Fibroblast of villous mesenchyme (primary cell): Measurements from ENCODE around the gene MAP2. TPM values are rescaled to one million over a fixed set of nuclear protein-coding genes. Genes with fewer than 3 reads are reported as not detected.

ENCODE experiments used
- DNase-seq: peaks from one replicate; pipeline ENCODE4 v3.0.0-alpha.2; 2010; ENCODE audit warnings: low read depth
- H3K4me3 ChIP-seq: 2 replicates; pipeline ENCODE4 v1.5.1; 2011; ENCODE audit warnings: low read depth, mild to moderate bottlenecking, low read length
- total RNA-seq: library from RNA; depleted of rRNA; stranded (reverse); fragments of >200 nt; gene quantifications from 2 replicates; pipeline ENCODE4 v1.2.3, GENCODE V29; 2012
- TF ChIP-seq, protein P1 (sequence below): IDR thresholded peaks from 2 replicates; pipeline ENCODE4 v1.5.1; 2012; ENCODE audit warnings: low read depth, mild to moderate bottlenecking, low read length; ENCODE audit not compliant: insufficient read depth

Gene MAP2
- total RNA-seq, 1 donor = 37.1 TPM

DNA sequence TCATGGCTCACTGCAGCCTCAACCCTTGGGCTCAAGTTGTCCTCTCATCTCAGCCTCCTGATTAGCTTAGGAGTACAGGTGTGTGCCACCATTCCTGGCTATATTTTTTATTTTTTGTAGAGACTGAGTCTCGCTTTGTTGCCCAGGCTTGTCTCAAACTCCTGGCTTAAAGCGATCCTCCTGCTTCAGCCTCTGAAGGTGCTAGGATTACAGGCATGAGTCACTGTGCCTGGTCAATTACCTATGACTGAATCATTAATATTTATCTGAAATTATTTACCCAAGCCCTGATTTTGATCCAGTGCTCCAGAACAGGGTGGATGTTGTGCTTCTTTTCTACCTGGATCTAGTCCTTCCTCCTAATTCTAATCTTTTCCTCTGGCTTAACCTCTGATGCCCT, 87.8 kb downstream of the MAP2 start:
- TF ChIP-seq, protein P1, sequence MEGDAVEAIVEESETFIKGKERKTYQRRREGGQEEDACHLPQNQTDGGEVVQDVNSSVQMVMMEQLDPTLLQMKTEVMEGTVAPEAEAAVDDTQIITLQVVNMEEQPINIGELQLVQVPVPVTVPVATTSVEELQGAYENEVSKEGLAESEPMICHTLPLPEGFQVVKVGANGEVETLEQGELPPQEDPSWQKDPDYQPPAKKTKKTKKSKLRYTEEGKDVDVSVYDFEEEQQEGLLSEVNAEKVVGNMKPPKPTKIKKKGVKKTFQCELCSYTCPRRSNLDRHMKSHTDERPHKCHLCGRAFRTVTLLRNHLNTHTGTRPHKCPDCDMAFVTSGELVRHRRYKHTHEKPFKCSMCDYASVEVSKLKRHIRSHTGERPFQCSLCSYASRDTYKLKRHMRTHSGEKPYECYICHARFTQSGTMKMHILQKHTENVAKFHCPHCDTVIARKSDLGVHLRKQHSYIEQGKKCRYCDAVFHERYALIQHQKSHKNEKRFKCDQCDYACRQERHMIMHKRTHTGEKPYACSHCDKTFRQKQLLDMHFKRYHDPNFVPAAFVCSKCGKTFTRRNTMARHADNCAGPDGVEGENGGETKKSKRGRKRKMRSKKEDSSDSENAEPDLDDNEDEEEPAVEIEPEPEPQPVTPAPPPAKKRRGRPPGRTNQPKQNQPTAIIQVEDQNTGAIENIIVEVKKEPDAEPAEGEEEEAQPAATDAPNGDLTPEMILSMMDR = no peak
- no peak for DNase-seq
- no peak overlapping the region for H3K4me3 ChIP-seq

DNA sequence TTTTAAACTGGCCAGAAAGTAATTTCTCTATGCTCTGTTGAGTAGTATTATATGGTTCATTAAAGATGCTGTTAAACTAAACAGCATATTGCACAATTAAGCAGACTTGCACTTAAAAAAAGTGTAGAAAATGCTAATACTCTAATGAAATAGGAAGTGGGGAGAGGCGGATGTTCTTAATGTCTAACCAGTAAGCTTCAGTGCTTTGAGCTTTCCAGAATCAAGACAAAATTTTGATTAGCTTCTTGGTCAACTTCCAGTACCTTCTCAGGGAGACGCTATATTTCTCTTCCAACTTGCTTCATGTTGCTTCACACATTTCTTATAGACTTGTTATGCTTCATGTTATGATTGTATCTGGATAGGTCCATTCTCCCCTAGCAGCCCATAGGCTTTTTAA, 89.1 kb downstream of the MAP2 start:
- TF ChIP-seq, protein P1 = no peak
- no peak for DNase-seq
- no peak overlapping the region for H3K4me3 ChIP-seq

GRCh38 chr2:209517436-209517835, 93.6 kb downstream of the MAP2 start:
- DNase-seq = no peak
- TF ChIP-seq, protein P1 = no peak
- no peak overlapping the region for H3K4me3 ChIP-seq

GRCh38 chr2:209519271-209519670, 95.4 kb downstream of the MAP2 start:
- no peak for DNase-seq

GRCh38 chr2:209519906-209520305, 96.1 kb downstream of the MAP2 start:
- H3K4me3 ChIP-seq = no peak overlapping the region
- no peak for DNase-seq
- TF ChIP-seq, protein P1 = no peak

More at GRCh38 chr2:209519271-209519670, 95.4 kb downstream of the MAP2 start:
- TF ChIP-seq, protein P1 = no peak
- no peak overlapping the region for H3K4me3 ChIP-seq

- H3K4me3 ChIP-seq = no peak overlapping the region
- TF ChIP-seq, protein P1 = no peak
- no peak for DNase-seq
Measured at GRCh38 chr2:209523041-209523740, 99.3 kb downstream of the MAP2 start.

- TF ChIP-seq, protein P1 = no peak
- no peak overlapping the region for H3K4me3 ChIP-seq
- no peak for DNase-seq
Measured at GRCh38 chr2:209523867-209524266, 100.0 kb downstream of the MAP2 start.
